Hepatocyte (in vitro differentiated cells): ENCODE measurements around the gene MIEF2. TPM values are rescaled to one million over a fixed set of nuclear protein-coding genes. Genes with fewer than 3 reads are reported as not detected.
A peak's percentile ranks its signal among the peaks of the same experiment; 100 is the strongest.

ENCODE experiments used
- DNase-seq: peaks from one replicate; pipeline ENCODE4 v3.0.0-alpha.2; 2016; ENCODE audit warnings: low spot score
- H2AFZ ChIP-seq: fragments of 200-600 bp; sonication (generic); 2 replicates; pipeline ENCODE4 v1.6.0; 2016; ENCODE audit warnings: antibody characterized with exemption, mild to moderate bottlenecking
- H3K27ac ChIP-seq: fragments of 200-600 bp; sonication (generic); 2 replicates; pipeline ENCODE4 v1.5.1; 2016; ENCODE audit warnings: mild to moderate bottlenecking
- H3K27me3 ChIP-seq: fragments of 200-600 bp; sonication (generic); 2 replicates; pipeline ENCODE4 v1.6.1; 2016
- H3K36me3 ChIP-seq: fragments of 200-600 bp; sonication (generic); replicated peaks from 2 replicates; pipeline ENCODE4 v1.5.1; 2016; ENCODE audit warnings: low read depth; ENCODE audit not compliant: insufficient read depth
- H3K4me1 ChIP-seq: fragments of 200-600 bp; sonication (generic); 2 replicates; pipeline ENCODE4 v1.5.1; 2016; ENCODE audit warnings: mild to moderate bottlenecking, moderate library complexity; ENCODE audit not compliant: insufficient read depth
- H3K4me2 ChIP-seq: fragments of 200-600 bp; sonication (generic); 2 replicates; pipeline ENCODE4 v1.6.0; 2016
- H3K4me3 ChIP-seq: fragments of 200-600 bp; sonication (generic); 2 replicates; pipeline ENCODE4 v1.5.1; 2016; ENCODE audit warnings: mild to moderate bottlenecking
- H3K79me2 ChIP-seq: fragments of 200-600 bp; sonication (generic); 2 replicates; pipeline ENCODE4 v1.6.0; 2017; ENCODE audit warnings: mild to moderate bottlenecking
- H3K9me2 ChIP-seq: fragments of 200-600 bp; sonication (generic); replicated peaks from 2 replicates; pipeline ENCODE4 v1.6.0; 2017; ENCODE audit warnings: mild to moderate bottlenecking; ENCODE audit not compliant: insufficient read depth
- H3K9me3 ChIP-seq: fragments of 200-600 bp; sonication (generic); 2 replicates; pipeline ENCODE4 v1.5.1; 2016; ENCODE audit warnings: low read depth, mild to moderate bottlenecking
- H4K20me1 ChIP-seq: fragments of 200-600 bp; sonication (generic); 2 replicates; pipeline ENCODE4 v1.6.0; 2016; ENCODE audit warnings: mild to moderate bottlenecking; ENCODE audit not compliant: insufficient read depth, poor library complexity, severe bottlenecking
- EZH2 ChIP-seq: fragments of 200-600 bp; sonication (generic); IDR thresholded peaks from 2 replicates; pipeline ENCODE4 v1.6.1; 2016; ENCODE audit warnings: antibody characterized with exemption, mild to moderate bottlenecking, borderline replicate concordance
- EZH2phosphoT487 ChIP-seq: fragments of 200-600 bp; sonication (generic); IDR thresholded peaks from one replicate; pipeline ENCODE4 v1.6.1; 2018; ENCODE audit warnings: antibody characterized with exemption, mild to moderate bottlenecking, low read depth, moderate library complexity; ENCODE audit not compliant: unreplicated experiment, severe bottlenecking
- WGBS: methylation state at CpG from one replicate; pipeline ENCODE4 v1.1.6; 2016; ENCODE audit warnings: low lambda C conversion rate; ENCODE audit errors: missing lambda C conversion rate; 5-methylcytosine and 5-hydroxymethylcytosine counted together
- polyA plus RNA-seq: library from polyadenylated mRNA; unstranded; fragments of >200 nt; fragmentation: Nextera tagmentation; extraction: Ambion mirVana; gene quantifications from 2 replicates; pipeline ENCODE4 v1.2.1, GENCODE V29; 2016
- total RNA-seq: library from RNA; depleted of rRNA; stranded (reverse); fragments of >200 nt; gene quantifications from 2 replicates; pipeline ENCODE4 v1.2.3, GENCODE V29; 2014
- TF ChIP-seq, protein P1 (sequence below): fragments of 200-600 bp; sonication (generic); IDR thresholded peaks from 2 replicates; pipeline ENCODE4 v1.5.1; 2016; ENCODE audit warnings: antibody characterized with exemption, mild to moderate bottlenecking; ENCODE audit not compliant: poor library complexity

Gene MIEF2
- total and polyA plus RNA-seq, 2 experiments from 2014 or later, result 21.0 to 29.3 TPM

DNA sequence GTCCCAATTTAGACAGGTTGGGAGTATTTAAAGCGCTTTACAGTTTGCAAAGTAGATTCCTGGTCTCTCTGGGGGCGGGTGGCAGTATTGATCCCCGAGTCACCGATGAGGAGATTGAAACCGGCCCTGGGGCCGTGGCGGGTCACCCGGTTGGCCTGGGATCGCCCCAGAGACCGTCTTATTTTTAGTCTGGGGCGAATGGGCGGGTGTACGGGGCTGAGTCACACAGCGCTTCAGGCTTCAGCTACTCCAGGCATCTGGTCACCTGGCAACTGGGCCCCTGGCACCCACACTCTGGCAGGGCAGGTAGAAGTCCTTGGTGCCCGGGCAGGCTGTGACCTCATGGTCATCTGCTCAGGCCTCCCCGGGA is 669 bp downstream of the MIEF2 start:
- no peaks in the 10 kb centered on the region for H3K9me3 ChIP-seq
- peaks cover 14% of the 10 kb centered on the region for H4K20me1 ChIP-seq
- peak overlapping the region; percentile 96 for H3K4me2 ChIP-seq
- H3K27me3 ChIP-seq, result no peaks in the 10 kb centered on the region
- H3K79me2 ChIP-seq, result peaks cover 45% of the 10 kb centered on the region
- peak overlapping the region; percentile 73 for H3K4me3 ChIP-seq
- H3K36me3 ChIP-seq, result no peaks in the 10 kb centered on the region
- peak overlapping the region; percentile 92 for H2AFZ ChIP-seq
- peak overlapping the region; percentile 95 for H3K27ac ChIP-seq
- H3K4me1 ChIP-seq, result peaks cover 29% of the 10 kb centered on the region
- H3K9me2 ChIP-seq, result no peaks in the 10 kb centered on the region
- peak; percentile 83 for DNase-seq
- 5% methylated on average over 16 of the region's 16 CpGs for WGBS
- TF ChIP-seq EZH2, result no peak
- TF ChIP-seq, protein P1, sequence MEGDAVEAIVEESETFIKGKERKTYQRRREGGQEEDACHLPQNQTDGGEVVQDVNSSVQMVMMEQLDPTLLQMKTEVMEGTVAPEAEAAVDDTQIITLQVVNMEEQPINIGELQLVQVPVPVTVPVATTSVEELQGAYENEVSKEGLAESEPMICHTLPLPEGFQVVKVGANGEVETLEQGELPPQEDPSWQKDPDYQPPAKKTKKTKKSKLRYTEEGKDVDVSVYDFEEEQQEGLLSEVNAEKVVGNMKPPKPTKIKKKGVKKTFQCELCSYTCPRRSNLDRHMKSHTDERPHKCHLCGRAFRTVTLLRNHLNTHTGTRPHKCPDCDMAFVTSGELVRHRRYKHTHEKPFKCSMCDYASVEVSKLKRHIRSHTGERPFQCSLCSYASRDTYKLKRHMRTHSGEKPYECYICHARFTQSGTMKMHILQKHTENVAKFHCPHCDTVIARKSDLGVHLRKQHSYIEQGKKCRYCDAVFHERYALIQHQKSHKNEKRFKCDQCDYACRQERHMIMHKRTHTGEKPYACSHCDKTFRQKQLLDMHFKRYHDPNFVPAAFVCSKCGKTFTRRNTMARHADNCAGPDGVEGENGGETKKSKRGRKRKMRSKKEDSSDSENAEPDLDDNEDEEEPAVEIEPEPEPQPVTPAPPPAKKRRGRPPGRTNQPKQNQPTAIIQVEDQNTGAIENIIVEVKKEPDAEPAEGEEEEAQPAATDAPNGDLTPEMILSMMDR, result no peak
- TF ChIP-seq EZH2phosphoT487, result no peak

GRCh38 chr17:18261659-18262058 is 1.2 kb downstream of the MIEF2 start:
- H2AFZ ChIP-seq, result no peak overlapping the region
- peaks cover 28% of the 10 kb centered on the region for H3K4me1 ChIP-seq
- no peaks in the 10 kb centered on the region for H3K9me3 ChIP-seq
- TF ChIP-seq EZH2 (no peak), EZH2phosphoT487 (no peak)
- TF ChIP-seq, protein P1, result no peak
- H3K4me2 ChIP-seq, result peak overlapping the region; percentile 96
- peaks cover 10% of the 10 kb centered on the region for H4K20me1 ChIP-seq
- peak overlapping the region; percentile 95 for H3K27ac ChIP-seq
- DNase-seq, result no peak
- WGBS, result 93% methylated on average over 3 of the region's 3 CpGs
- no peaks in the 10 kb centered on the region for H3K36me3 ChIP-seq
- H3K79me2 ChIP-seq, result peaks cover 39% of the 10 kb centered on the region
- no peaks in the 10 kb centered on the region for H3K27me3 ChIP-seq
- peak overlapping the region; percentile 73 for H3K4me3 ChIP-seq
- no peaks in the 10 kb centered on the region for H3K9me2 ChIP-seq

GRCh38 chr17:18262111-18262510 is 1.6 kb downstream of the MIEF2 start:
- H3K79me2 ChIP-seq, result peaks cover 35% of the 10 kb centered on the region
- peaks cover 6% of the 10 kb centered on the region for H4K20me1 ChIP-seq
- no peak overlapping the region for H2AFZ ChIP-seq
- H3K36me3 ChIP-seq, result no peaks in the 10 kb centered on the region
- H3K27me3 ChIP-seq, result no peaks in the 10 kb centered on the region
- H3K27ac ChIP-seq, result peak overlapping the region; percentile 95
- peak overlapping the region; percentile 96 for H3K4me2 ChIP-seq
- WGBS, result 88% methylated on average over 2 of the region's 2 CpGs
- no peak for DNase-seq
- H3K9me3 ChIP-seq, result no peaks in the 10 kb centered on the region
- H3K9me2 ChIP-seq, result no peaks in the 10 kb centered on the region
- TF ChIP-seq, protein P1, result no peak
- TF ChIP-seq EZH2 (no peak), EZH2phosphoT487 (no peak)
- H3K4me1 ChIP-seq, result peaks cover 24% of the 10 kb centered on the region
- no peak overlapping the region for H3K4me3 ChIP-seq

- Histone ChIP-seq H3K4me3 (no peak overlapping the region), H3K36me3 (no peaks in the 10 kb centered on the region), H3K9me3 (no peaks in the 10 kb centered on the region), H3K9me2 (no peaks in the 10 kb centered on the region), H3K27ac (no peak overlapping the region), H2AFZ (no peak overlapping the region), H3K4me1 (peaks cover 18% of the 10 kb centered on the region), H3K4me2 (no peak overlapping the region), H3K27me3 (no peaks in the 10 kb centered on the region), H4K20me1 (peaks cover under 1% of the 10 kb centered on the region), H3K79me2 (peaks cover 30% of the 10 kb centered on the region)
- WGBS, result 98% methylated on average over 11 of the region's 12 CpGs
- TF ChIP-seq, protein P1, result no peak
- no peak for TF ChIP-seq EZH2phosphoT487
- no peak for TF ChIP-seq EZH2
- no peak for DNase-seq
These were observed 2.2 kb downstream of the MIEF2 start for GRCh38 chr17:18262641-18263040.
